Measurements from ENCODE around the gene UBE2Q2. TPM values are rescaled to one million over a fixed set of nuclear protein-coding genes. Genes with fewer than 3 reads are reported as not detected.
"Not testable (repeated sequence)": the region's sequence is repeated elsewhere in the genome, so short reads cannot be mapped to it uniquely, and the experiment has no call there.

UBE2Q2 gene
- polyA plus RNA-seq, 2 of the 4 experiments (the other 2 are of a cell fraction), result 36.5 to 50.6 TPM

DNA sequence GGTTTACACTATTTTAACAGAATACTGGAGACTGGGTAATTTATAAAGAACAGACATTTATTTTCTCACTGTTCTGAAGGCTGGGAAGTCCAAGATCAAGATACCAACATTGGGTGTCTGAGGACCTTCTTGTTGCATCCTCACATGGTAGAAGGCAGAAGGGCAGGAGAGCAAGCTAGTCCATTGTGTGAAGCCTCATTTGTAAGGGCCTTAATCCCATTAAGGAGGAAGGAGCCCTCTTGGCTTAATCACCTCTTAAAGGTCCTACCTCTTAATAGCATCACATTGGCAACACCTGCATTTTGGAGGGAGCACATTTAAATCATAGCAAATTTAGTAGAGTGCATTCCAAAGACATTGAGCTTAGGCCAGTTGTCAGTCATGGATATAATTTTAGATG is 26.2 kb downstream of the UBE2Q2 start (continued):
- TF ChIP-seq, protein P1, sequence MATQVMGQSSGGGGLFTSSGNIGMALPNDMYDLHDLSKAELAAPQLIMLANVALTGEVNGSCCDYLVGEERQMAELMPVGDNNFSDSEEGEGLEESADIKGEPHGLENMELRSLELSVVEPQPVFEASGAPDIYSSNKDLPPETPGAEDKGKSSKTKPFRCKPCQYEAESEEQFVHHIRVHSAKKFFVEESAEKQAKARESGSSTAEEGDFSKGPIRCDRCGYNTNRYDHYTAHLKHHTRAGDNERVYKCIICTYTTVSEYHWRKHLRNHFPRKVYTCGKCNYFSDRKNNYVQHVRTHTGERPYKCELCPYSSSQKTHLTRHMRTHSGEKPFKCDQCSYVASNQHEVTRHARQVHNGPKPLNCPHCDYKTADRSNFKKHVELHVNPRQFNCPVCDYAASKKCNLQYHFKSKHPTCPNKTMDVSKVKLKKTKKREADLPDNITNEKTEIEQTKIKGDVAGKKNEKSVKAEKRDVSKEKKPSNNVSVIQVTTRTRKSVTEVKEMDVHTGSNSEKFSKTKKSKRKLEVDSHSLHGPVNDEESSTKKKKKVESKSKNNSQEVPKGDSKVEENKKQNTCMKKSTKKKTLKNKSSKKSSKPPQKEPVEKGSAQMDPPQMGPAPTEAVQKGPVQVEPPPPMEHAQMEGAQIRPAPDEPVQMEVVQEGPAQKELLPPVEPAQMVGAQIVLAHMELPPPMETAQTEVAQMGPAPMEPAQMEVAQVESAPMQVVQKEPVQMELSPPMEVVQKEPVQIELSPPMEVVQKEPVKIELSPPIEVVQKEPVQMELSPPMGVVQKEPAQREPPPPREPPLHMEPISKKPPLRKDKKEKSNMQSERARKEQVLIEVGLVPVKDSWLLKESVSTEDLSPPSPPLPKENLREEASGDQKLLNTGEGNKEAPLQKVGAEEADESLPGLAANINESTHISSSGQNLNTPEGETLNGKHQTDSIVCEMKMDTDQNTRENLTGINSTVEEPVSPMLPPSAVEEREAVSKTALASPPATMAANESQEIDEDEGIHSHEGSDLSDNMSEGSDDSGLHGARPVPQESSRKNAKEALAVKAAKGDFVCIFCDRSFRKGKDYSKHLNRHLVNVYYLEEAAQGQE (IDR thresholded peaks at IDR 0.05), result no peak

DNA sequence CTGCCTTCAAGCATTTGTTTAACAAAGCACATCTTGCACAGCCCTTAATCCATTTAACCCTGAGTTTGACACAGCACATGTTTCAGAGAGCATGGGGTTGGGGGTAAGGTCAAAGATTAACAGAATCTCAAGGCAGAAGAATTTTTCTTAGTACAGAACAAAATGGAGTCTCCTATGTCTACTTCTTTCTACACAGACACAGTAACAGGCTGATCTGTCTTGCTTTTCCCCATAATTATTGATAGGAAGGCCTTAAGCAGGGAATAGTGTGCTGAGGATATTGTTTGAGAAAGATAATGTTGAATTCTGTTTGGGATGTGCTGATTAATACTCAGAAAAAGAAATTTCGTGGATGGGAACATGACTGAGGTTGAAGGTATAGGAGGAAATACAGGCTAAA is 28.3 kb downstream of the UBE2Q2 start:
- H3K4me2 ChIP-seq; H3K4me1 ChIP-seq; H3K27ac ChIP-seq; H3K4me3 ChIP-seq; H3K9me3 ChIP-seq; ATAC-seq; POLR2A ChIA-PET; FAIRE-seq; CTCF ChIA-PET; DNase-seq (ENCODE audit: low read depth in 1 of 2, low spot score in 1 of 2): not testable (repeated sequence)
- WGBS (ENCODE audit: missing lambda C conversion rate), result 81% methylated on average over 1 of the region's 1 CpG

DNA sequence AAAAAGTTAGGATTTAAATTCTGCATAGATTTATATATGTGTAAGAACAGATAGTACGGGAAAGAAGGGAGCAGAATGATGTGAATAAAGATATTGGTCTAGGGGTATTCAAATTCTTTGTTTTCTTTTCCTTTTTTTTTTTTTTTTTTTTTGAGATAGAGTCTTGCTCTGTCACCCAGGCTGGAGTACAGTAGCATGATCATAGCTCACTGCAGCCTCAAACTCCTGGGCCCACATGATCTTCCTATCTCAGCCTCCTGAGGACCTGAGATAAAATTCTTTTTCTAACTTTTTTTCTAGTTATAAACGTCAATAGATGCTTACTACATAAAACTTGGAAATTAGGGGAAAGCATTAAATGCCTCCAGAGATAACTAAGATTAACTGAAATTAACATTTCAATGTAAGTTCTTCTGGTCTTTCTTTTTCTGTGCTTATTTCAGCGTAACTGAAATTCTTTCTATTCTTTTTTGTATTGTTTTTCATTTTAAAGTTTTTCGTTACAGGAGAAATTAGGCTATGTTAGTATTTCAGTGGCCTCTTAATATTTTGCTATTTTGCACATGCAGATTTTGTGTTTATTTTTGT is 29.2 kb downstream of the UBE2Q2 start:
- ChIA-PET POLR2A (no interaction called here), CTCF (no interaction called here)
- Histone ChIP-seq H3K4me3 (no peak overlapping the region), H3K9me3 (no peaks in the 10 kb centered on the region), H3K4me1 (no peaks in the 10 kb centered on the region), H3K27ac (no peak overlapping the region), H3K4me2 (no peak overlapping the region)
- WGBS (ENCODE audit: missing lambda C conversion rate), result 87% methylated on average over 4 of the region's 4 CpGs
- DNase-seq (ENCODE audit: low read depth in 1 of 2, low spot score in 1 of 2), result no peak
- FAIRE-seq, result no peak
- no peak for ATAC-seq
- no peak for TF ChIP-seq MYC (IDR thresholded peaks at IDR 0.05; ENCODE audit: borderline replicate concordance, low read length)
- no peak for TF ChIP-seq GATA3 (IDR thresholded peaks at IDR 0.05; ENCODE audit: borderline replicate concordance)
- TF ChIP-seq RAD21 (conservative IDR thresholded peaks at IDR 0.05 in 1 of 2, IDR thresholded peaks at IDR 0.05 in 1 of 2), result no peak
- TF ChIP-seq ZFP36 (IDR thresholded peaks at IDR 0.05; ENCODE audit: borderline replicate concordance, partially characterized antibody), result no peak
- TF ChIP-seq EHMT2 (IDR thresholded peaks at IDR 0.05; ENCODE audit: low read depth), result no peak
- no peak for TF ChIP-seq HDAC2 (IDR thresholded peaks at IDR 0.05)
- TF ChIP-seq TFCP2L1 (CRISPR knock-in tag; IDR thresholded peaks at IDR 0.05), result no peak
- TF ChIP-seq RFX5 (IDR thresholded peaks at IDR 0.05), result no peak
- TF ChIP-seq BHLHE40 (IDR thresholded peaks at IDR 0.05; ENCODE audit: low read depth, low read length), result no peak
- no peak for TF ChIP-seq EHF (CRISPR knock-in tag; IDR thresholded peaks at IDR 0.05)
- TF ChIP-seq CBX2 (IDR thresholded peaks at IDR 0.05; ENCODE audit: borderline replicate concordance, low read depth), result no peak
- TF ChIP-seq TP53 (CRISPR knock-in tag; IDR thresholded peaks at IDR 0.05), result no peak
- no peak for TF ChIP-seq NR3C1 (IDR thresholded peaks at IDR 0.05)
- no peak for TF ChIP-seq JUN (IDR thresholded peaks at IDR 0.05)

DNA sequence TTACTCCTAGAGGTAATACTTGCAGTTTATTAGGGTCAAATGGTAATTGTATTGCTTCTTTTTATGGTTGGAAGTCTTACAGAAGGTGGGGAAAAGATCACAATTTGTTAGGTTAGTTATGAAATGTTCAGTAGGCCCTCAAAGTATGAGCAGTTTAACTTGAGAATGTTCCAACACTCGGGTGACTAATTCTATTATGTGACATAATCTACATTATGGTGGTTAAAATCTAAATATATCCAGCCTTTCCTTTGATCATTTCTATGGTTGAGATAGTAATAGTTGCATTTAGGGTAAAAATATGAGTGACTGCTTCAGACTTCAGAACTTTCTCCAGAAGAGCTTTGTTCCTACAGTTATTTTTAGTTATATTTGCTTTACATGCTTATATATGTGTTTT is 40.8 kb downstream of the UBE2Q2 start:
- no peak for ATAC-seq
- CTCF ChIA-PET, result interaction anchor here (0.7 to 1.8 kb wide), 4 partner anchors 9 to 74 kb away, joined by 3 to 6 read pairs (median 4); no protein-coding TSS in a partner anchor
- no peak for DNase-seq (ENCODE audit: low read depth in 1 of 2, low spot score in 1 of 2)
- no peak for FAIRE-seq
- H3K9me3 ChIP-seq, result no peaks in the 10 kb centered on the region
- H3K4me3 ChIP-seq, result no peak overlapping the region
- H3K4me1 ChIP-seq, result peaks cover 28% of the 10 kb centered on the region
- no peak overlapping the region for H3K4me2 ChIP-seq
- WGBS (ENCODE audit: missing lambda C conversion rate), result 76% methylated on average over 1 of the region's 1 CpG
- H3K27ac ChIP-seq, result no peak overlapping the region
- TF ChIP-seq, protein P2, sequence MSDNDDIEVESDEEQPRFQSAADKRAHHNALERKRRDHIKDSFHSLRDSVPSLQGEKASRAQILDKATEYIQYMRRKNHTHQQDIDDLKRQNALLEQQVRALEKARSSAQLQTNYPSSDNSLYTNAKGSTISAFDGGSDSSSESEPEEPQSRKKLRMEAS (IDR thresholded peaks at IDR 0.05), result no peak
- TF ChIP-seq EHMT2 (IDR thresholded peaks at IDR 0.05; ENCODE audit: low read depth) (no peak), POLR2A (IDR thresholded peaks at IDR 0.05; ENCODE audit: low read length) (no peak), RAD21 (conservative IDR thresholded peaks at IDR 0.05 in 1 of 2, IDR thresholded peaks at IDR 0.05 in 1 of 2) (no peak), ZFP36 (IDR thresholded peaks at IDR 0.05; ENCODE audit: borderline replicate concordance, partially characterized antibody) (no peak), KDM5A (IDR thresholded peaks at IDR 0.05) (no peak), RFX5 (IDR thresholded peaks at IDR 0.05) (no peak), RNF2 (IDR thresholded peaks at IDR 0.05; ENCODE audit: borderline replicate concordance, low read depth) (no peak)
- TF ChIP-seq, protein P3, sequence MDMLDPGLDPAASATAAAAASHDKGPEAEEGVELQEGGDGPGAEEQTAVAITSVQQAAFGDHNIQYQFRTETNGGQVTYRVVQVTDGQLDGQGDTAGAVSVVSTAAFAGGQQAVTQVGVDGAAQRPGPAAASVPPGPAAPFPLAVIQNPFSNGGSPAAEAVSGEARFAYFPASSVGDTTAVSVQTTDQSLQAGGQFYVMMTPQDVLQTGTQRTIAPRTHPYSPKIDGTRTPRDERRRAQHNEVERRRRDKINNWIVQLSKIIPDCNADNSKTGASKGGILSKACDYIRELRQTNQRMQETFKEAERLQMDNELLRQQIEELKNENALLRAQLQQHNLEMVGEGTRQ (IDR thresholded peaks at IDR 0.05), result no peak
- TF ChIP-seq, protein P4, sequence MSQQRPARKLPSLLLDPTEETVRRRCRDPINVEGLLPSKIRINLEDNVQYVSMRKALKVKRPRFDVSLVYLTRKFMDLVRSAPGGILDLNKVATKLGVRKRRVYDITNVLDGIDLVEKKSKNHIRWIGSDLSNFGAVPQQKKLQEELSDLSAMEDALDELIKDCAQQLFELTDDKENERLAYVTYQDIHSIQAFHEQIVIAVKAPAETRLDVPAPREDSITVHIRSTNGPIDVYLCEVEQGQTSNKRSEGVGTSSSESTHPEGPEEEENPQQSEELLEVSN (IDR thresholded peaks at IDR 0.05; ENCODE audit: borderline replicate concordance, low read depth), result no peak
- TF ChIP-seq, protein P5, sequence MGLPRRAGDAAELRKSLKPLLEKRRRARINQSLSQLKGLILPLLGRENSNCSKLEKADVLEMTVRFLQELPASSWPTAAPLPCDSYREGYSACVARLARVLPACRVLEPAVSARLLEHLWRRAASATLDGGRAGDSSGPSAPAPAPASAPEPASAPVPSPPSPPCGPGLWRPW (IDR thresholded peaks at IDR 0.05), result no peak
- POLR2A ChIA-PET, result interaction anchor here (1.3 kb wide), 1 partner anchor 40 kb away, joined by 4 read pairs; the partner anchor contains the start of gene UBE2Q2

Data from A549 (cell line).